ENCODE measurements around the gene RHOU.

DNA sequence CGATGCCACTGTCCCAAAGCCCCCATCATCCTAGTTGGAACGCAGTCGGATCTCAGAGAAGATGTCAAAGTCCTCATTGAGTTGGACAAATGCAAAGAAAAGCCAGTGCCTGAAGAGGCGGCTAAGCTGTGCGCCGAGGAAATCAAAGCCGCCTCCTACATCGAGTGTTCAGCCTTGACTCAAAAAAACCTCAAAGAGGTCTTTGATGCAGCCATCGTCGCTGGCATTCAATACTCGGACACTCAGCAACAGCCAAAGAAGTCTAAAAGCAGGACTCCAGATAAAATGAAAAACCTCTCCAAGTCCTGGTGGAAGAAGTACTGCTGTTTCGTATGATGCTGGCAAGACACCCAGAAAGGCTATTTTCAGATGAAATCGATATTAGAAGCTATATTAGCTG, 8.1 kb downstream of the RHOU start:
- TF ChIP-seq, protein P1, sequence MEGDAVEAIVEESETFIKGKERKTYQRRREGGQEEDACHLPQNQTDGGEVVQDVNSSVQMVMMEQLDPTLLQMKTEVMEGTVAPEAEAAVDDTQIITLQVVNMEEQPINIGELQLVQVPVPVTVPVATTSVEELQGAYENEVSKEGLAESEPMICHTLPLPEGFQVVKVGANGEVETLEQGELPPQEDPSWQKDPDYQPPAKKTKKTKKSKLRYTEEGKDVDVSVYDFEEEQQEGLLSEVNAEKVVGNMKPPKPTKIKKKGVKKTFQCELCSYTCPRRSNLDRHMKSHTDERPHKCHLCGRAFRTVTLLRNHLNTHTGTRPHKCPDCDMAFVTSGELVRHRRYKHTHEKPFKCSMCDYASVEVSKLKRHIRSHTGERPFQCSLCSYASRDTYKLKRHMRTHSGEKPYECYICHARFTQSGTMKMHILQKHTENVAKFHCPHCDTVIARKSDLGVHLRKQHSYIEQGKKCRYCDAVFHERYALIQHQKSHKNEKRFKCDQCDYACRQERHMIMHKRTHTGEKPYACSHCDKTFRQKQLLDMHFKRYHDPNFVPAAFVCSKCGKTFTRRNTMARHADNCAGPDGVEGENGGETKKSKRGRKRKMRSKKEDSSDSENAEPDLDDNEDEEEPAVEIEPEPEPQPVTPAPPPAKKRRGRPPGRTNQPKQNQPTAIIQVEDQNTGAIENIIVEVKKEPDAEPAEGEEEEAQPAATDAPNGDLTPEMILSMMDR (IDR thresholded peaks at IDR 0.05; ENCODE audit: insufficient read depth, low read length, poor library complexity, severe bottlenecking), result no peak
- no peak for TF ChIP-seq EZH2phosphoT487 (conservative IDR thresholded peaks at IDR 0.05; ENCODE audit: low read length)

Measured in SU-DHL-6 (cell line).